ENCODE measurements around the gene DPP8. TPM values are rescaled to one million over a fixed set of nuclear protein-coding genes. Genes with fewer than 3 reads are reported as not detected.

Gene DPP8
- total and polyA plus RNA-seq, 2 experiments from 2014 or later = 21.7 to 33.5 TPM

GRCh38 chr15:65551183-65551582, 33.7 kb upstream of the DPP8 start (continued):
- TF ChIP-seq ZNF462 (CRISPR knock-in tag; IDR thresholded peaks at IDR 0.05) = no peak
- TF ChIP-seq NANOG (IDR thresholded peaks at IDR 0.05; ENCODE audit: borderline replicate concordance) = no peak
- no peak for TF ChIP-seq REST (IDR thresholded peaks at IDR 0.05; ENCODE audit: unreplicated experiment)
- TF ChIP-seq ZNF331 (CRISPR knock-in tag; IDR thresholded peaks at IDR 0.05; ENCODE audit: low read depth) = no peak

DNA sequence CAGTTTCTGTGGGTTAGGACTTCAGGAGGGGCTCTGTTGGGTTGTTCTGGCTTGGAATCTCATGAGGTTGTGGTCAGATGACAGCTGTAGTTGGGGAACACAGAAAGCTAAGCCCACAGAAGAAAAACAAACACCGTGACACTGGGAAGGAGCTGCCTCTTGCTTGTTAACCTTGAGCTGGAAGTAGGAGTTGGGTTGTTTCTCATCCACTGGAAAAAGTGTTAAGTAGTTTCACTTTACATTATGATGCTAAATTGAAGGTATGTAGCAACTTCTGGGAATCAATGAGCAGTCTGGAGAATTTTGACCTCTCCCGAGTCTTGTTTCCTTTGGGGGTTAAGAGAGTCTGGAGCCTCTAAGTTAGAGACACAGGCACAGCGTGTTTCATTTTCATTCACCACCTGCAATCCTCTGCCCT, 33.2 kb upstream of the DPP8 start:
- peaks cover 14% of the 10 kb centered on the region for H3K4me1 Mint-ChIP-seq
- H3K9me3 Mint-ChIP-seq = no peaks in the 10 kb centered on the region
- no peak overlapping the region for H3K27ac Mint-ChIP-seq
- no peaks in the 10 kb centered on the region for H3F3A ChIP-seq (replicated peaks; ENCODE audit: low read depth)
- no peaks in the 10 kb centered on the region for H3K27me3 ChIP-seq (ENCODE audit: insufficient read depth)
- peaks cover 71% of the 10 kb centered on the region for H4K20me1 ChIP-seq (replicated peaks; ENCODE audit: insufficient read depth)
- H3K4me2 ChIP-seq = peak overlapping the region; percentile 22
- no peak overlapping the region for H3K4me3 ChIP-seq
- no peaks in the 10 kb centered on the region; the same call in 1 of the 2 replicates for H3K36me3 ChIP-seq (ENCODE audit: insufficient read depth)
- H3K27me3 Mint-ChIP-seq (ENCODE audit: insufficient read depth, low read depth, poor library complexity) = no peaks in the 10 kb centered on the region
- peaks cover 88% of the 10 kb centered on the region for H3K79me2 ChIP-seq (replicated peaks; ENCODE audit: insufficient read depth)
- H2AFZ ChIP-seq = no peak overlapping the region
- DNase-seq (ENCODE audit: low spot score) (peak; percentile 71), ATAC-seq (peak; percentile 73)
- peak overlapping the region; percentile 11; the same call in 1 of the 2 replicates for H3K27ac ChIP-seq (ENCODE audit: low read depth)
- H3K4me1 ChIP-seq (ENCODE audit: insufficient read depth) = peaks cover 9% of the 10 kb centered on the region; the same call in 1 of the 2 replicates
- no peak overlapping the region for H3K4me3 Mint-ChIP-seq
- H3K36me3 Mint-ChIP-seq (ENCODE audit: low read depth) = peaks cover 34% of the 10 kb centered on the region
- no peaks in the 10 kb centered on the region; the same call in 1 of the 2 replicates for H3K9me2 ChIP-seq (ENCODE audit: insufficient read depth)
- no peak for TF ChIP-seq STAT1 (IDR thresholded peaks at IDR 0.05; ENCODE audit: unreplicated experiment)
- TF ChIP-seq ETS1 (IDR thresholded peaks at IDR 0.05) = no peak
- TF ChIP-seq ZNF114 (CRISPR knock-in tag; IDR thresholded peaks at IDR 0.05) = no peak
